AG04450 (cell line): ENCODE results near the gene MX1. TPM values are rescaled to one million over a fixed set of nuclear protein-coding genes. Genes with fewer than 3 reads are reported as not detected.

Experiments used
- CTCF ChIA-PET: fragments of 300-600, 350-600 bp; formaldehyde crosslinking; extraction: SDS; loops from one replicate; lab custom pipeline; 2022; ENCODE audit warnings: antibody characterized with exemption, inconsistent platforms; lab: Charles Lee
- POLR2A ChIA-PET: fragments of 350-600 bp; formaldehyde crosslinking; extraction: SDS; loops from one replicate; lab custom pipeline; 2021; ENCODE audit warnings: antibody characterized with exemption, inconsistent platforms; lab: Yijun Ruan, JAX
- DNase-seq: peaks from one replicate; pipeline ENCODE4 v3.0.0-alpha.2; 2011; ENCODE audit warnings: low read depth, low spot score
- H3K27ac ChIP-seq: one replicate; pipeline ENCODE4 v1.5.1; 2012; ENCODE audit warnings: low read depth, low read length, control low read depth
- H3K27me3 ChIP-seq: one replicate; pipeline ENCODE4 v1.6.0; 2012; ENCODE audit warnings: low read length; ENCODE audit not compliant: control insufficient read depth, insufficient read depth
- H3K4me3 ChIP-seq: 2 replicates; pipeline ENCODE4 v1.5.1; 2011; ENCODE audit warnings: mild to moderate bottlenecking, low read depth, low read length, control low read depth
- H3K9me3 ChIP-seq: 2 replicates; pipeline ENCODE4 v1.5.1; 2012; ENCODE audit warnings: low read length; ENCODE audit not compliant: control insufficient read depth, insufficient read depth
- polyA plus RNA-seq: library from polyadenylated mRNA; depleted of rRNA; stranded (reverse); fragments of >200 nt; gene quantifications from 2 replicates; pipeline ENCODE4 v1.2.3, GENCODE V29; 2011
- TF ChIP-seq, protein P1 (sequence below): IDR thresholded peaks from 2 replicates; pipeline ENCODE4 v1.5.1; 2011; ENCODE audit warnings: low read depth, low read length, control low read depth, inconsistent platforms

The MX1 gene
- polyA plus RNA-seq, 1 experiment = 1.3 TPM

DNA sequence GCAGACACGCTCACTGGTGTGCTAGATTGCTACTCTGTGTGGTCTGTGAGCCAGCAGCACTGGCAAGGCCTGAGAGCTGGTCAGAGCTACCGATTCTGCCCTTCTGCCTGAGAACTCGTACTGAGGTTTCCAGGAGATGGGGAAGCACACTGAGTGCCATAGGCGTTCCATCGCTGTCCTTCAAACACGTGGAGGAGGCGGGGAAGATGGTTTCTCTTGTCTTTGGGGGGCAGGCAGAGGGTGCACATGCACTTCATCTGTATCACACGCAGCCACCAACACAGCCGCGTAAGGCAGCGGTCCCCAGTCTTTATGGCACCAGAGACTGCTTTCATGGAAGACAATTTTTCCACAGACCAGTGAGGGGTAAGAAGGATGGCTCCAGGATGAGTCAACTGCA is 23.8 kb upstream of the MX1 start:
- POLR2A ChIA-PET = no interaction called here
- H3K9me3 ChIP-seq = no peaks in the 10 kb centered on the region; the same call in 1 of the 2 replicates
- H3K4me3 ChIP-seq = no peak overlapping the region
- no peak overlapping the region for H3K27ac ChIP-seq
- H3K27me3 ChIP-seq = peaks cover 2% of the 10 kb centered on the region
- TF ChIP-seq, protein P1, sequence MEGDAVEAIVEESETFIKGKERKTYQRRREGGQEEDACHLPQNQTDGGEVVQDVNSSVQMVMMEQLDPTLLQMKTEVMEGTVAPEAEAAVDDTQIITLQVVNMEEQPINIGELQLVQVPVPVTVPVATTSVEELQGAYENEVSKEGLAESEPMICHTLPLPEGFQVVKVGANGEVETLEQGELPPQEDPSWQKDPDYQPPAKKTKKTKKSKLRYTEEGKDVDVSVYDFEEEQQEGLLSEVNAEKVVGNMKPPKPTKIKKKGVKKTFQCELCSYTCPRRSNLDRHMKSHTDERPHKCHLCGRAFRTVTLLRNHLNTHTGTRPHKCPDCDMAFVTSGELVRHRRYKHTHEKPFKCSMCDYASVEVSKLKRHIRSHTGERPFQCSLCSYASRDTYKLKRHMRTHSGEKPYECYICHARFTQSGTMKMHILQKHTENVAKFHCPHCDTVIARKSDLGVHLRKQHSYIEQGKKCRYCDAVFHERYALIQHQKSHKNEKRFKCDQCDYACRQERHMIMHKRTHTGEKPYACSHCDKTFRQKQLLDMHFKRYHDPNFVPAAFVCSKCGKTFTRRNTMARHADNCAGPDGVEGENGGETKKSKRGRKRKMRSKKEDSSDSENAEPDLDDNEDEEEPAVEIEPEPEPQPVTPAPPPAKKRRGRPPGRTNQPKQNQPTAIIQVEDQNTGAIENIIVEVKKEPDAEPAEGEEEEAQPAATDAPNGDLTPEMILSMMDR = no peak
- CTCF ChIA-PET = no interaction called here
- no peak for DNase-seq

DNA sequence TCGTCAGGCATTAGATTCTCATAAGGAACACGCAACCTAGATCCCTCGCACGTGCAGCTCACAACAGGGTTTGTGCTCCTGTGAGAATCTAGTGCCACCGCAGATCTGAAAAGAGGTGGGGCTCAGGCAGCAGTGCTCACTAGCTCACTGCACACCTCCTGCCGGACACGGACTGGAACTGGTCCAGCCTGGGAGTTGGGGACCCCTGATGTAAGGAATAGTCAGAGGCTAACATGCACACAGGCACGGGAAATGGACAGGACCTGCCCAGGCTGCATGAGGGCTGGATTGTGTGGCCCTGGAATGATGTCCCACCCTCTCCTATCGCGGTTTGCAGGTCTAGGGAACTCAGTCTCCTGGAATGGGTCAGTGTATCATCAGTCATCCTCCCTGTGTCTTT is 23.2 kb upstream of the MX1 start:
- Histone ChIP-seq H3K27me3 (peaks cover 2% of the 10 kb centered on the region), H3K9me3 (no peaks in the 10 kb centered on the region; the same call in 1 of the 2 replicates), H3K4me3 (no peak overlapping the region), H3K27ac (no peak overlapping the region)
- CTCF ChIA-PET = no interaction called here
- POLR2A ChIA-PET = no interaction called here
- TF ChIP-seq, protein P1 = no peak
- no peak for DNase-seq

DNA sequence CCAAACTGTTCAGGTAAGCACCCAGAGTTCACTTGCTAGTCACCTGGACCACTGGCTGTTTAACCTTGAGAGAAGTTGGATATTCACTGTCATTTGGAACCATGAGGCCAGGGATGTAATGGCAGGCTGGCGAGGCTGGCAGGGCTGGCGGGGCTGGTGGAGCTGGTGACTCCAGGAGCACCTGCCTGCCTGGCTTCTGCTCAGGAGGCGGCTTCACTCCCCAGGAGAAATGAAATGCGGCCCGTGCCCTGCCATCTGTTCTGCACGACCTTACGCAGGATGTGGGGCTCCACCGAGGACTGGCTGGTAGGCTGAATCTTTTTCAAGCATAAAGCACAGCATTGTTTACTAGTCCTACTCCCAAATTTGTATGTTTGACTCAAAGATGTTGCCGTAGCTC is 22.7 kb upstream of the MX1 start:
- H3K27ac ChIP-seq = no peak overlapping the region
- DNase-seq = no peak
- H3K9me3 ChIP-seq = no peaks in the 10 kb centered on the region; the same call in 1 of the 2 replicates
- TF ChIP-seq, protein P1 = no peak
- POLR2A ChIA-PET = no interaction called here
- H3K4me3 ChIP-seq = no peak overlapping the region
- CTCF ChIA-PET = no interaction called here
- peaks cover 2% of the 10 kb centered on the region for H3K27me3 ChIP-seq

DNA sequence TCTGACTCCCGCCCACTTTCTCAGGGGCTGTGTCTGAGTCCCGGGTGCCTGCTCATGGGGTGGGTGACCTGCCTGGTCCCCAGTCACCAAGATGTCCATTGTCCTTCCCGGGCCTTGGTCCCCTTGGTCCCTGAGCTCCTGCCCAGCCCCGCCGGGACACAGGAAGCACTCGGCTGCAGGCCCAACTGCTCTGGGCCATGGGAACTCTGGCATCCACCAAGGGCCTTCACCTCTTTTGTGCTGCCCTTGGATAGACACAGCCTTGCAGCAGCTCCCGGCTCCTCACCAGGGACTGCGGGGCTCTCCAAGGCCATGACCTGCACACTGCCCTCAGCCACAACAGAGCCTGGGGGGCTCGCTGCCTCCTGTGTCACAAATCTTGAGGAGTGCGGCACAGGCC is 22.1 kb upstream of the MX1 start:
- no peak overlapping the region for H3K27ac ChIP-seq
- no peak for DNase-seq
- H3K9me3 ChIP-seq = no peaks in the 10 kb centered on the region; the same call in 1 of the 2 replicates
- peaks cover 2% of the 10 kb centered on the region for H3K27me3 ChIP-seq
- ChIA-PET POLR2A (no interaction called here), CTCF (no interaction called here)
- TF ChIP-seq, protein P1 = no peak
- no peak overlapping the region for H3K4me3 ChIP-seq

DNA sequence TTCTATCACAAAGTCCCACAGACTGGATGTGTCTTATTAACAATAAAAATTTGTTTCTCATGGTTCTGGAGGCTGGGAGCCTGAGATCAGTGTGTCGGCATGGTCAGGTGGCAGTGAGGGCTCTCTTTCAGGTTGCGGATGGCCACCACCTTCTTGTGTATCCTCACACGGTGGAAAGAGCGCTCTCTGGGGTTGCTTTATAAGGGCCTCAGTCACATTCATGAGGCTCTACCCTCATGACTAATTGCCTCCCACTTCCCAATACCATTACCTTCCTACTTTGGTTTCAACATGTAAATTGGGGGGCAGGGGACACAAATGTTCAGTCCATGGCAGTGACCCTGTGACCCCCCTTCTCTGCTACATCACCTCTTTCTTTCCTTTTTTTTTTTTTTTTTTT is 20.7 kb upstream of the MX1 start:
- Histone ChIP-seq H3K27me3 (peaks cover 2% of the 10 kb centered on the region), H3K27ac (no peak overlapping the region), H3K9me3 (no peaks in the 10 kb centered on the region; the same call in 1 of the 2 replicates), H3K4me3 (no peak overlapping the region)
- TF ChIP-seq, protein P1 = no peak
- ChIA-PET CTCF (no interaction called here), POLR2A (no interaction called here)
- DNase-seq = no peak
